Fibroblast of lung (primary cell): Measurements from ENCODE around the gene PPM1H.

Source experiments
- EZH2 ChIP-seq: IDR thresholded peaks from 2 replicates; pipeline ENCODE4 v1.5.1; 2012; ENCODE audit warnings: low read length, control low read depth, mild to moderate bottlenecking; ENCODE audit errors: missing control alignments
- TF ChIP-seq, protein P1 (sequence below), 2 donors: IDR thresholded peaks in 1 of 2; conservative IDR thresholded peaks in 1 of 2; 1 replicate in 1 of 2; 2 replicates in 1 of 2; pipeline ENCODE4 v1.5.1; 2011 to 2012; ENCODE audit warnings: low read length in 2 of 2, control low read depth in 1 of 2, inconsistent platforms in 1 of 2, low read depth in 1 of 2, mild to moderate bottlenecking in 1 of 2

DNA sequence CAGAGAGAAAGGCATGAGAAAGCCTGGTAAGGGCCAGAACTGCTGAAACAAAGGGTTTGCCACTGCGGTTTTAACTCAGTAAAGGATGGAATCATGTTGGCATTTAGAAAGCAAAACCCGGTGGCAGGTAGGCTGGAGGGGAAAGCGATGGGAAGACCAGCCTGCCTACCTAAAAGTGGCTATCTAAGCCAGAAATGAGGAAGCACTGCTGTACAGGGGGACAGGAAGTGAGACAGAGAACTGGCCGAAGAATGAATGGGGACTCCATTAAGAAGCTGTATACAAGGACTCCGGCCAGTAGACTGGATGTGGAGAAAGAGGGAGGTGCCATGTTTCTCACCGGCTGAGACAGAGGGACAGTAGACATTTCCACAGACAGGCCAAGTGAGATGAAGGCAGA lies 48.2 kb downstream of the PPM1H start:
- TF ChIP-seq, protein P1, sequence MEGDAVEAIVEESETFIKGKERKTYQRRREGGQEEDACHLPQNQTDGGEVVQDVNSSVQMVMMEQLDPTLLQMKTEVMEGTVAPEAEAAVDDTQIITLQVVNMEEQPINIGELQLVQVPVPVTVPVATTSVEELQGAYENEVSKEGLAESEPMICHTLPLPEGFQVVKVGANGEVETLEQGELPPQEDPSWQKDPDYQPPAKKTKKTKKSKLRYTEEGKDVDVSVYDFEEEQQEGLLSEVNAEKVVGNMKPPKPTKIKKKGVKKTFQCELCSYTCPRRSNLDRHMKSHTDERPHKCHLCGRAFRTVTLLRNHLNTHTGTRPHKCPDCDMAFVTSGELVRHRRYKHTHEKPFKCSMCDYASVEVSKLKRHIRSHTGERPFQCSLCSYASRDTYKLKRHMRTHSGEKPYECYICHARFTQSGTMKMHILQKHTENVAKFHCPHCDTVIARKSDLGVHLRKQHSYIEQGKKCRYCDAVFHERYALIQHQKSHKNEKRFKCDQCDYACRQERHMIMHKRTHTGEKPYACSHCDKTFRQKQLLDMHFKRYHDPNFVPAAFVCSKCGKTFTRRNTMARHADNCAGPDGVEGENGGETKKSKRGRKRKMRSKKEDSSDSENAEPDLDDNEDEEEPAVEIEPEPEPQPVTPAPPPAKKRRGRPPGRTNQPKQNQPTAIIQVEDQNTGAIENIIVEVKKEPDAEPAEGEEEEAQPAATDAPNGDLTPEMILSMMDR (conservative IDR thresholded peaks at IDR 0.05 in 1 of 2, IDR thresholded peaks at IDR 0.05 in 1 of 2; ENCODE audit: low read depth in 1 of 2, low read length in 2 of 2) = no peak
- TF ChIP-seq EZH2 = no peak
